Stimulated activated naive CD4-positive, alpha-beta T cell (primary cell): ENCODE data around the gene OPCML.

Experiments used
- DNase-seq, 6 experiments: peaks; one replicate each; lab custom pipeline; 2025; lab: John Stamatoyannopoulos, UW

Gene OPCML

DNA sequence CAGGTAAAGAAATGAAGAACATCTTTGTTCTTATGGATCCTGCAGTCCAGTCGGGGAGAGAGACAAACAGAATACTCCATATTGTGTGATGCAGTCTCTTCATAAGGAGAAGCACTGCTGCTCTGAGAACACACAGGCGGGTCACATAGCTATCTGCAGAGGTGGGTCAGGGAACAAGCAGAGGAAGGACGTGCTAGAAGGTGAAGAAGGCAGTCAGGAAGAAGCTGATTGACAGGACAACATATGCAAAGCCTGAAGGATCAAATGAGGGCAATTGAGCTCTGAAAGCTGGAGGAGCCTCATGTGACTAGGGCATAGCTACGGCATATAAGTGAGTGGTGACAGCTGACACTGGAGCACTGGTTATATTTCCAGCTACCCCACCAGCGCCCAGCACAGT, 122.5 kb downstream of the OPCML start:
- no peak for DNase-seq

DNA sequence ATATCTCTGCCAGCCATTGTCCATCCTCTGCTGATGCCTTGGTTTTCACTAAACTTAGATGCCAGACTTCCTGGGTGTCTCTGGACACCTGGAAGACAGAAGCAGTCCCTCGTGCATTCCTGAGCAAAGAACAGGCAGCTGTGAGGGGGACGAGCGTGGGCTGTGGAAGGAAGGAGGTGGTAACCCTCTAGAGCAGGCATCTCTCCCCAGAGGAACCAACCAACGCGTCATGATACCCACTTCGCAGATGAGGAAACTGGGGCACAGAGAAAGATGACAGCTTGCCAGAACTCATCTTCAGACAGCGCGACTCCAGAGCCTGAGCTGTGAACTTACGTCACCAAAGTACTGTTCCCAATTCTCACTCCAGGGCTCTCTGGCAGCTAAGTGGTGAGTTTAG, 123.4 kb downstream of the OPCML start:
- no peak for DNase-seq

DNA sequence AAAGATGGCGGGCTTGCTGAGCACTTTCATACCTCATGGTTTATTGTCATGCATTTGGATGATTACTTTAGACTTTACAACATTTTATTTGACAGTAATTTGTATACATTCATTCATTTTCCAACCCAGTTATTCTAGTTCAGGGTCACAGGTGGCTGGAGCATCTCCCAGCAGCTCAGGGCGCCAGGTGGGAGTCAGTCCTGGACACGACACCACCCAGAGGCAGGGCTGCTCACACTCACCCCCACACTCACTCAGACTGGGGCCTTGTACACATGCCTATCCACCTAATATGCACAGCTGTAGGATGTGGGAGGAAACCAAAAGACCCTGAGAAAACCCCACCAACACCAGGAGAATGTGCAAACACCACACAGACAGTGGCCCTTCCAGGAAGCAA, 123.9 kb downstream of the OPCML start:
- DNase-seq: no peak

DNA sequence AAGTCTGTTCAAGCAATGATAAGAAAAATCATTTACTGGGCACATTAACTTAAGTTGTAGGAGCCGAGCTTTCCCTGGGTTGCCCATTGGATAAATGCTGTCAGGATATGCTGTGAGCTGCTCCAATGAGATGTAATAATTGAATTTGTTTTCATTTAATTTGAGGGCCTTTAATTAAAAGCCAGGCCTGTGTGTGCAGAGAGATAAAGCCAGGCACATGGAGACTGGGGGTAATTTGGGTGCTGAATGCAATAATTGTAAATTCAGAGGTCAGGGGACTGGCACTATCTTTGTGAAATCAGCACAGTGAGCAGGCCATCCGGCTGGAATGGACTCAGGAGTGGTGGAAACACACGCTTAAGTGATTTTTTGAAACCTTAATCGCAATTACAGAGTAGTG, 125.8 kb downstream of the OPCML start:
- no peak for DNase-seq

DNA sequence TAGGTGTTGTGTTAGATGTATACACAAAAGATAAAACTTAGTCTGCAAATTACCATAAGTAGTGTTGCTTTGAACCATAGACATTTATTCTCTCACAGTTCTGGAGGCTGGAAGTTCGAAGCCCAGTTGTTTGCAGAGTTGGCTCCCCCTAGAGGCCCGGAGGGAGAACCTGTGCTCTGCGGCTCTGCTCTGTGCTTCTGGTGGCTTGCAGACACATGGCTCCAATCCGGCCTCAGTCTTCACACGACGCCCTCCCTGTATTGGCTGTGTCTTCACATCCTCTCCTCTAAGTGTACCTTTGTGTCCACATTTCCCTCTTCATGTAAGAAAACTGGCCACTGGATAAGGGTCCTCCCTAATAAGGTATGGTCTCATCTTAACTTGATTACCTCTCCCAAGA, 128.4 kb downstream of the OPCML start:
- no peak for DNase-seq

DNA sequence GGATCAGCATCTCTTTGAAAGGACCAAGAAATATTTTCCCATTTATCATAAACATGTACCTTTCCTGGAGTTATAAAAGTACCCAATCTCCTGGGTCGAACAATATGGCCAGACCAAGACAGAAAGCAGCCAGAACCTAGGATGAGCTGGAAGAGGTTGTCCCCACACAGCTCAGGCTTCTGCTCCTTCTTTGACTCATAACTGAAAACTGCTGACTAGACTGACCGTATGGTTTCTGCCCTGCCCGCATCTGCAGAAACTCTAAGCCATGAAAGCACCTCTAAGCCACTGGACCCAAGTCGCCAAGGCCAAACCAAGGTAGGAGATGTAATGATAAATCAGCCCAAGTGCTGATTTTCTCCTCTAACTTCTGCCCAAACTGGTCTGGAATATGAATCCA, 129.8 kb downstream of the OPCML start:
- no peak for DNase-seq

DNA sequence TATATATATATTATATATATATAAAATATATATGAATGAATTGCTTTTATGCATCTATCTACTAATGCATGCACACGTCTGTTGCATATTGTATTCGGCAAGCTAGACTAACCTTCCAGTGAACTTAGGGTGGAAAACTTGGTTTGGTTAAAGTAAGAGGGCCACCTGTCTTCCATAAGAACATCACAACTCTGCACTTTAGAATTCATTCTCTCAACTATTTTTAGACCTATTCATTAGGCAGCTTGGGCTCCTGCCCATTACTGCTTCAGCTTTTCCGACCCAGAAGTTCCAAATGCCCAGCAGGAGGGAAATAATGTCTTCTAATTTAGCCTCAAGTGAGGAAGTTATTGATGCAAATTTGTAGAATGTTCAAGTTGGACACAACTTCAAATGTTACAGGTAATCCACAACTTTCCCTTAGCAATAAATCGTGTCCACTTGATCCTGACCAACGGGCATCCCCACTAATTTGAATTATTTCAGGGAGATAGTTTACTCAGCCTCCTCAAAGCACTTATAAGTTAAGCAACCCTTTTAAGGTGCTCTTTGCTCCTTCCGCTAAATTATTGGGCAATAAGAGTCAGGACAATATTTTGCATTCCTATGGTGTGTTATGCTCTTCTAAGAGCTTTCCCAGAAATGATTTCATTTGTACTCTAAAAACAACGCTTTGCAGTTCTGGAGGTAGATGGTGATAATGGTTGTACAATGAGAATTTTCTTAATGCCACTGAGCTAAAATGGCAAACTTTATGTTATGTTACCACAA, 132.3 kb downstream of the OPCML start:
- no peak for DNase-seq

DNA sequence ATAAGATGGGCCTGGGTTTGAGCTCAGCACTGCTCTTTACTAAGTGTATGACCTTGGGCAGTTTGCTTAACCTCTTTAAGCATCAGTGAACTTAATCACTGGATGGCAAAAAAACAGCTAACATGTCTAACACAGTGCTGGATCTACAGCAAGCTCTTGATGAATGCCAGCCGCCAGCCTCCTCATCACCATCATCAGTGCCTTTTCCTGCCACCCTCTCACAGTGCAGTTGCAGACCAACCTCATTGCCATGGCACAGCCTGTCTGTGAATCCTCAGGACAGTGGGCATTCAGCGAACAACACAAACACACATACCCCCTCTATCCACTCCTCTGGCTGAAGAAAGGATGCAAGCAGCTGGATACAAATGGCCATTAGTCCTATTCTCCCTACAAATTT, 133.0 kb downstream of the OPCML start:
- DNase-seq: no peak

DNA sequence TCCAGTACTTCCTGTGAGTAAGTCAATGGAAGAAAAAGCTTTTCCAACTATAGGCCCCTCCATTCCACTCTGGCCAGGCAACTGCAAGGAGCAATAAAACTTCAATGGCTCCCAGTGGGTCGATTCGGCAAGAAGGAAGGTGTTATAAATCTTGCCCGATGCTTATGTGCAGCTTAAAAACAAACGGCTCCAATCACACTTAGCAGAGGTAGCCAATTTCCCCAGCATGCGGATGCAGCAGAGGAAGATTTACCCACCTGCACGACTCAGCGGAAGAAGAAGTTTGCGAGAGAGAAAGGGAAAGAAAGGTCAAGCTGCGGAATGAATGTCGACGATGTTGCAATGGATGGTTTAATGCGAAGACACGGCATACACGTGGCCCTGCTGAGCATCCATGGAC, 141.5 kb downstream of the OPCML start:
- no peak for DNase-seq

DNA sequence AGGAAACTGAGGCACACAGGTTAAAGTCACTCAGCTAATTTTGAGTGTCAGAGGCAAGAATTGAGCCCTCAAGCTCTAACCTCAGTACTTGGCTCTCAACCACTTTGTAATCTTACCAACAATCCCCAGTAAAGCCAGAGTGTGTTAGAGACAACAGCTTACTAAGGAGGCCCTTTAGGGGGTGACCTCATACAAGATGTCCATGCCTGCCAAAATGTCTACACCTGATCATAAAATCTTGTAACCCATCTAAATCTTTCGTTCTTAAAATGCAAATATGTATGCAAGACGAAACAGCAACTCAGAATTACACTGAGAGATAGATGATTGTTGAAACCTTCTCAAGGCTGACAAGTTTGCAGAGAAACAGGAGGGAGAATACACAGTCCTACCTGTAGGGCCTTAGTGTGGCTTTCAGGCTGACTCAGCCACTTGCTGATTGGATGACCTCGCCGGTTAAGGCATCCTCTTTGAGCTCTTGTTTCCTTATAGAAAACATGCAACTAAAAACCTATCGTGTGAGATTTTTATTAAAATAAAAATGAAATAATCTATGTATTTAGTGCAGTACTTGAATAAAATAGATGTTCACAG, 143.2 kb downstream of the OPCML start:
- no peak for DNase-seq

DNA sequence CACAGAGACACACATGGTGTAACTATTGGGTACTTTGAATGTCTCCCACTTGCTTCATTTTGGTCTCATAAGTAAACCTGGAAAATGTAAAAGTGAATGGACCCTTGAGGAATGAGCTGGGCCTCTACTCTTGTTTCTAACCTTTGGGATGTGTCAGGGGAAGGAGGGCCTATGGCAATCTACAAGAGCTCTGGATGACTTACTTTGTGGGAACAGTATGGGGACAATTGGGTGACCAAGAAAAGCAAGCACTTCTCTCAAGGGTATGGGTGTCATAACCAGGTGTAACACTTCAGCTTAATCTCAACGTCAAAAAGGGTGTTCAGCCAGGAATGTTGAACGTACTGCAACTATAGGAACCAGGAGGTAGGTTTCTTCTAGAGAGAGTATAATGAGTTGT, 144.0 kb downstream of the OPCML start:
- no peak for DNase-seq

DNA sequence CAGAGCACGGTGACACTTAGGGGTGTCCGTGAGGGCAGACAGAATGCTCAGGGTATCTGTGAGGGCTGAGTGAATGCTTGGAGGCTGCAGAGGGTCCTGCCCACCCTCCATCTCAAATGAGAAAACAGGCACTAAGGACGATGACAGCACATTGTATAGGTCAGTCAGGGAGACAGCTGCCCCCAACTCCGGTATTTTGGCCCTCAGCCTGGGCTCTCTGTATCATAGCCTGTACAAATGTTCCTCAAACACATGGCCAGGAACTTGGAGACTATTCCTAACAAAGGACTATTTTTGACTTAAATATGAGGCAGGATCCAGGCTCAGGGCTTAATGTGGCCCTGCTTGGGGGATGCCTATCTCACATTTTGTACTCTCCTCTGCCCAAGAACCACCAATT, 145.4 kb downstream of the OPCML start:
- no peak for DNase-seq

DNA sequence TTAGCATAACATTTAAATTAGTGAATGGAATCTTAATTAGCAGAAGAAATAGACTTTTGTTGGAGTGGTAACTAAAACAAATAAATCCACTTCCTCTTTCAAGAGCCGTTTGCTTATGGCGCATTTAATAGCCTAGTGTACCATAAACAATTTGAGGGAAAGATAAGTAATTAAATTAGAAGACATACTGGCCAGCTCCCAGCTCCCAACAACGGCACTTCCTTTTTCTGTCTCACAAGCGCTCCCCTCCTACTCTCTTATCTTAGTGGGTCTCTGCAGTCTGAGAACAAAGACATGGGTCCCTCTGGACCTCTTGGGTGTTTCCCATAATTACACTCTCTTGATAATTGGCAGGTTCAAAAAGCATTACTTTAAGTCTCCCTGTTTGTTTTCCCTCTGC, 146.0 kb downstream of the OPCML start:
- DNase-seq: no peak

DNA sequence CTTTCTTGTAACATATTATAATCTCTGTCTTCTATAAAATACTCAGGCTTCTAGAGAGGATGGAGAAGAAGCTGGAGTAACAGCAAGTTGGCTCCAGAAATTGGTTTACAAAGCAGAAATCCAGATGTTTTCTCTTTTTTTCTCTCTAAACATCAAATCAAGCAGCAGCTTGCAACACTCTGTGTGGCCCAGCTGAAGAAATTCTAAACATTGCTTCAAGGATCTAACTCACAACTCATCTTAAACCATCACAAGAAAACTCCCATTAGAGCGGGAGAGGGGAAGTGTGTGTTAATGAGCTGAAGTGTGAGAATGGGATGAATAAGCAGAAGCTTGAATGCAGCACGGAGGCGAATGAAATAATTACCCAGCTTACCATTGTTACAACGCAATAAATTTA, 146.5 kb downstream of the OPCML start:
- no peak for DNase-seq

DNA sequence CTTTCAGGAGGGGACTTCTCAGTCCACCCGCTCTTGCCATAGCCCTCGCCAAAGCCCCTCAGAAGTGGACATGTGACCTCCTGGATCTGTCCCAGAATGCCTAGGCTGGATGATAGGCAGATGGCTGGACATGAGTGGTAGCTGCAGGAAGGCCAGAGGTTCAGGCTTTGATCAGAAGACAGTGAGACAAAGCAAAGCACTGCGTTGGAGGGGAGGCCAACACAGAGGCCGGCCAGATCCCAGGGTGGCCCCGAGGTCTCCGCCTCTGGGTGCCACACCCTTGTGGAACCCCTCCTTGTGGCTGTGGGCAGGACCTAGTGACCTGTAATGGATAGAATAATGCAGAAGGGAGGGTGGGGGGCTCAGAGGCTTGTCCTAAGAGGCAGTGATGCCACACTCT, 147.6 kb downstream of the OPCML start:
- no peak for DNase-seq

DNA sequence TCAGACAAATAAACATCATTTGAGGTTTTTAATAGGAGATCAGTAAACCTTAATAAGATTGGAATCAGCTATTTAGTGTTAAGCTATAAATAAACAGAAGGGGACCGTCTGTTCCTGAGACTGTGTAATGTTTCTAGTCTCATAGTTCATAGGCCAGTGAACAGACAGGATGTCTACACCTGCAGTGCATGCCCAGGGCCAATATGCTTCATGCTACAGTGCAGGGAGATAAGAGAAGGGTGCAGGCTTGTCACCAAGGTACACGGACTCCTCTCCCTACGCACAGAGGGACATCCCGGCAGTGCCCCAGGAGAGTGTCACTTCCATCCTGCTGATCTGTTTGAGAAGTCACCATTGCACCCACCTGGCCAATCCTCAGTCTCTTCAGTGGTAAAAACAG, 148.6 kb downstream of the OPCML start:
- DNase-seq: no peak

DNA sequence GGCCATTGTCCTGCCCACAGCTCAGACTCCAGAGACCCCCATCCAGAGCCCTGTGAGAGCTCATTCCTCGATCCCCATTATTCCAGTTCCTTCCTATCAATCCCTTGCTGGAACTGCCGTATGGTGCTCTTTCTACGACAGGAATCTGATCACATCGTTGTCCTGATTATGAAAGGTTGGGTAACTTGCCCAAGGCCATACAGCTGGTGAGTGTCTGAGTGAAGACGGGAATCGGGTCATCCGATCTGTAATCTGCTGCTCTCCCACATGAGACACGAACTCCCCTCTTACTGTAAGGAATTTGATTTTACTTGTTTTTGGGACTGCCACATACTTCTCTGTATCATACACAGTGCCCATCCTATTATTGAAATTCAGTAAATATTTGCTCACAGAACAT, 149.1 kb downstream of the OPCML start:
- DNase-seq: no peak

DNA sequence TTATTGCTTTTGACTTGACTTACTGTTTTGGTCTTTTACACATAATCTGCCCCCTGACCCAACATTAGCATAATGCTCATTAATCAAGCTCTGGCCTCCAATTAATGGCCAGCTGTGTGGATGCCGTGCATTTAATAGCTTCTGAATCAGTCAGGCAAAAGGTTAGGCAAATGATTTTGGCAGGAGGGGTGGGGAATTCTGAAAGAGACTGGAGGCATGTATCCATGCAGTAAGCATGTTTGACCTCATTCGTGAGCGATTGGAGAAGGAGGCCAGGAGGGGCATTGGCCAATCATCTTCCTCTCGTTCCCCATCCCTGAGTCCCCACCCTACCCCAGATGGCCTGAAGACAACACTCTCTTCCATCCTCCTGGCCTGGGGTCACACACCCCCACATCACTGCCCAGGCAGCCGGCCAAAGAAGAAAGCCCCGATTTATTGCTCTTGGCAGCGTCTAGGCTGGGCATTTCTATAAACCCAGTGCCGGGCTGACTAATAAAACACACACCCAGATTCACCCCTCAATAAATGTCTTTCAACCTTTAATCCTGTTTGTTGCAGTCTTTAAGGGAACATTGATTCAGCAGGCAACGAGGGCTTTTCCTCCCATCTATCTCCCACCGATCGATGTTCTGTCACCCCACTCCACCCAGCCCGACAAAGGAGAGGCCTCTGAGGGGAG, 150.0 kb downstream of the OPCML start:
- no peak for DNase-seq

DNA sequence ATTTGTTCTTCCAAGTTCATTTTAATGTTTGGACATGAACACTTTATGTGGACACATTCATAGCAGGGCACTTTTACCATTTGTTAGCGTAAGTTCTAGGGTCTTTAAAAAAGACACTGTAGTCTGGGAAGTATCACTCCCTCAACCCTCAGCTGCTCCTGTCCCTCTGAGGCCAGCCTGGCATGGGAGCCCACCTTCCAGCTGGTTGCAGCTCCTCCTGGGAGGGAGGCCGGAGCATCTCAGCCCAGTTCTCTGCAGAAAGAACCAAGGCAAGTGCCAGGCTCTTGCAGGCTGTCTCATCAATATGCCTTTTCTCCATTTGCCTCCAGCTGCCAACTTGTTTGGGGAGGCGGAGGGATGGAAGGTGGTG, 150.6 kb downstream of the OPCML start:
- no peak for DNase-seq

DNA sequence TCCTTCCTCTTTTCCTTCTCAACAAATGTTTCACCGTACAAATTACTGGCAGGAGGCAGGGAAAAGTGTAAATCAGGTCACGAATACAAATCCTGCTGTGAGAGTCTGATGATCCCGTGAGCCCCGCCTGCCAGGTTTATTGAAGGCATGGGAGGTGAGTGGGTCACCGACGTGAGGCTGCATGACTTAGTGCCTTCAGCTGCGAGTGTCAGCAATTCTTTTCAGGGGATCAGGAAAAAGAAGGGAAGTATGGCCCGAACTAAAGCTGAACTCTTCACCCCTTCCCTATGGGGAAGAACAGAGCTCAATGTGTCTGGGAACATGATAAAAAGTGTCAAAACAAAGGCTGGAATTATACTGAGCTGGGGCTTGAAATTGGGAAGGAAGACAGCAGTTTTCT, 166.2 kb downstream of the OPCML start:
- DNase-seq: no peak

DNA sequence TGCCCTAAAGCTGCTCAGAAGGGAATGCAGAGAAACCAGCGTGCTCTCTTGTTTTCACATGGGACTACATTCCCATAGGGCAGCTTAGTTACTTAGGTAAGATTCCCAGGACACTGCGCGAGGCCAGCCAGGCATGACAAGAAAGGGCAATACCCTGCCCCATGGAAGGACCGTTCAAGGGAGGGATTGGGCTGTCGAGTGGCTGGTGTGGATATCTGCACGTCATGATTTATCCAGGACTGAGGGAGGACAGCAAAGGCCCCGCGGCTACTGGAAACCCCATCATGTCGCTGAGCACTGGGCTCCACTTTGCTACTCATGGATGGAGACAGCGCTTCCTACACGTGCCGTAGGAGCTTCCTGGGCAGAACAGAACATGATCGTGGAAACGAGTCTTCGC, 169.4 kb downstream of the OPCML start:
- no peak for DNase-seq

DNA sequence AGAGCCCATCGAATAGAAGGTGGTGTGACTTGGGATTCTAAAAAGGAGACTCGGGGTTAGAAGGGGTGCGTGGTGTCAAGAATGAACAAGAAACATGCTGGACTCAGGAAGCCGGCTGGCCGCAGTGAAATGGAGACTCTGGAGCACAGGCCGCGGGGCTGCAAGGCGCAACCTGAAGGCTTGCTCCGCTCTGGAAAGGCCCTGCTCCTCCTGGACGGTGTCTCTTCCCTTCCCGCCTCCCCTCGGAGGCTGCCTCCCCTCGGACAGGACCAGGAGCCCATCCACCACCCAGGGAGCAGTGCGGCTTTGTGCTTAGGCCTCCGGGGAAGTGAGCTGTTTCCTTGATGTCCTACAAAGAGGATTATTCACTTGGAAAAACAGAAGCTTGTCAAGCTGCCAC, 170.1 kb downstream of the OPCML start:
- DNase-seq: no peak

DNA sequence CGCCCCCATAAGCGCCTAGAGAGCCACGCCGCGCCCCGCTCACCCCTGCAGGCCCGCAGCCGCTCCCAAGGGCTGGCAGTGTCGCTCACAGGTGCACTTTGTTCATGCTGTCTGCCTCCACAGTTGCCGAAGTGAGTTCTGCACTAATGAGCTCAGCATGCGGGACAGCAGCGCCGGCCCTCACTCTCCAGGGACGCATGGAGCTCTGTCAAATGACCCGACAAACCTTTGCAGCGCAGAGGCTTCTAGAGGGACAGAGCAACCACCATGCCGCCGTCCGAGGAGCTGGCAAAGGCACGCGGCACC, 170.7 kb downstream of the OPCML start:
- DNase-seq: no peak
